GM19395 (cell line): Measurements from ENCODE around the gene COMMD7.
"Not testable (repeated sequence)": the region's sequence is repeated elsewhere in the genome, so short reads cannot be mapped to it uniquely, and the experiment has no call there.

Source experiments
- ATAC-seq: cut with Tn5 transposase; IDR thresholded peaks from one replicate; pipeline ENCODE4 v1.9.1; 2021; ENCODE audit warnings: mild to moderate bottlenecking, moderate library complexity; ENCODE audit not compliant: unreplicated experiment

Gene COMMD7

GRCh38 chr20:32767418-32768198 lies 24.3 kb upstream of the COMMD7 start:
- no peak for ATAC-seq

GRCh38 chr20:32765230-32765875 lies 22.1 kb upstream of the COMMD7 start:
- not testable (repeated sequence) for ATAC-seq

- no peak for ATAC-seq
These were observed 21.0 kb upstream of the COMMD7 start for GRCh38 chr20:32764005-32764960.

- ATAC-seq = no peak
These were observed 20.1 kb upstream of the COMMD7 start for GRCh38 chr20:32763202-32764004.

- peak; percentile 29 for ATAC-seq
These were observed 19.5 kb upstream of the COMMD7 start for GRCh38 chr20:32762754-32763201.

GRCh38 chr20:32761831-32762753 lies 18.8 kb upstream of the COMMD7 start, which contains the start of gene DNMT3B:
TSS of gene DNMT3B (plus strand) at chr20:32762385. CDS start at chr20:32780324, 17,939 bp downstream.
- ATAC-seq = peak; percentile 76

- no peak for ATAC-seq
These were observed 18.2 kb upstream of the COMMD7 start for GRCh38 chr20:32761417-32761830.

- no peak for ATAC-seq
These were observed 12.9 kb upstream of the COMMD7 start for GRCh38 chr20:32756156-32756555.

GRCh38 chr20:32753731-32754130 lies 10.5 kb upstream of the COMMD7 start:
- no peak for ATAC-seq

- ATAC-seq = no peak
These were observed 9.4 kb upstream of the COMMD7 start for GRCh38 chr20:32752458-32753250.

GRCh38 chr20:32751702-32752457 lies 8.6 kb upstream of the COMMD7 start:
- ATAC-seq = no peak

- no peak for ATAC-seq
These were observed 8.0 kb upstream of the COMMD7 start for GRCh38 chr20:32751293-32751692.

- ATAC-seq = no peak
These were observed 6.8 kb upstream of the COMMD7 start for GRCh38 chr20:32749914-32750637.

- ATAC-seq = no peak
These were observed 688 bp downstream of the COMMD7 start for GRCh38 chr20:32742322-32743236.

GRCh38 chr20:32741151-32741550 lies 2.1 kb downstream of the COMMD7 start:
- ATAC-seq = no peak
